ENCODE data around the gene CREB3L2. TPM values are rescaled to one million over a fixed set of nuclear protein-coding genes. Genes with fewer than 3 reads are reported as not detected.

The CREB3L2 gene
- total and polyA plus RNA-seq, 10 of the 15 experiments (the other 5 are each of a cell fraction or from before 2014, with no cell fraction given) = 6.4 to 67.1 (median 26.2) TPM

- peaks cover 28% of the 10 kb centered on the region for H3K79me2 ChIP-seq (ENCODE audit: control insufficient read depth, insufficient read depth, low read length)
- H3K27me3 ChIP-seq (replicated peaks in 1 of 2; ENCODE audit: control insufficient read depth in 2 of 2, insufficient read depth in 2 of 2, low read length in 1 of 2) = no peaks in the 10 kb centered on the region
- H3K36me3 ChIP-seq (ENCODE audit: control insufficient read depth in 2 of 2, insufficient read depth in 2 of 2, low read length in 1 of 2) = peaks cover 9 to 43% of the 10 kb centered on the region in 2 experiments
- FAIRE-seq (no peak), DNase-seq (ENCODE audit: low read depth, low spot score) (no peak), ATAC-seq (no peak)
- H4K20me1 ChIP-seq (ENCODE audit: control insufficient read depth, insufficient read depth) = peaks cover 2% of the 10 kb centered on the region; the same call in 1 of the 2 replicates
- no peak overlapping the region for H3K4me2 ChIP-seq (ENCODE audit: control insufficient read depth, insufficient read depth)
- H3K9ac ChIP-seq (ENCODE audit: control insufficient read depth, insufficient read depth, low read length) = no peak overlapping the region
- peaks cover 11% of the 10 kb centered on the region; the same call in 1 of the 2 replicates for H3K4me1 ChIP-seq (ENCODE audit: control insufficient read depth, insufficient read depth, low read length)
- no peak overlapping the region for H3K27ac ChIP-seq (ENCODE audit: control insufficient read depth, insufficient read depth)
- H3K4me3 ChIP-seq = no peak overlapping the region
- POLR2A ChIA-PET = interaction anchor here (0.6 kb wide), 2 partner anchors 48 to 126 kb away, joined by 3 to 4 read pairs; no protein-coding TSS in a partner anchor
- SMC1A ChIA-PET (ENCODE audit: uncharacterized antibody, unreplicated experiment) = interaction anchor here (0.6 kb wide), 1 partner anchor 31 kb away, joined by 3 read pairs; no protein-coding TSS in a partner anchor
- RAD21 ChIA-PET (ENCODE audit: unreplicated experiment) = interaction anchor here (1.6 to 2.2 kb wide), 2 partner anchors 11 to 72 kb away, joined by 5 read pairs; no protein-coding TSS in a partner anchor
- CTCF ChIA-PET = interaction anchor here (3.5 kb wide), 1 partner anchor 75 kb away, joined by 11 read pairs; the partner anchor contains the start of gene CREB3L2
- H2AFZ ChIP-seq (ENCODE audit: control insufficient read depth, low read depth, low read length) = no peak overlapping the region
- in situ Hi-C loops (cut with MboI) (no loop called here), intact Hi-C loops (cut with micrococcal nuclease; ENCODE audit: unreplicated experiment) (loop anchor here (5.0 kb wide), 1 partner anchor 1730 kb away; no protein-coding TSS in a partner anchor)
- BruUV-seq (replicated peaks) = no TSS peak
- H3K9me3 ChIP-seq (replicated peaks; ENCODE audit: control insufficient read depth, insufficient read depth, low read length) = no peaks in the 10 kb centered on the region; the same call in 2 of the 3 replicates
- no peak for TF ChIP-seq ZZZ3 (IDR thresholded peaks at IDR 0.05; ENCODE audit: control insufficient read depth, insufficient read length, low read depth)
- no peak for TF ChIP-seq POU2F2 (IDR thresholded peaks at IDR 0.05; ENCODE audit: borderline replicate concordance, low read depth, low read length)
- no peak for TF ChIP-seq PRDM15 (CRISPR knock-in tag; IDR thresholded peaks at IDR 0.05)
- TF ChIP-seq ZBTB11 (CRISPR knock-in tag; IDR thresholded peaks at IDR 0.05) = no peak
- TF ChIP-seq ZNF217 (IDR thresholded peaks at IDR 0.05) = no peak
- no peak for TF ChIP-seq PML (IDR thresholded peaks at IDR 0.05; ENCODE audit: low read length)
- no peak for TF ChIP-seq RCOR1 (conservative IDR thresholded peaks at IDR 0.05; ENCODE audit: low read depth, low read length)
- TF ChIP-seq TCF7 (IDR thresholded peaks at IDR 0.05; ENCODE audit: borderline replicate concordance) = no peak
- TF ChIP-seq ZNF274 (IDR thresholded peaks at IDR 0.05; ENCODE audit: insufficient read depth, insufficient read length) = no peak
- TF ChIP-seq ZNF207 (IDR thresholded peaks at IDR 0.05; ENCODE audit: borderline replicate concordance) = no peak
- TF ChIP-seq NBN (IDR thresholded peaks at IDR 0.05) = no peak
- no peak for TF ChIP-seq PBX3 (IDR thresholded peaks at IDR 0.05; ENCODE audit: insufficient replicate concordance, low read depth, low read length)
- TF ChIP-seq ASH2L (IDR thresholded peaks at IDR 0.05; ENCODE audit: borderline replicate concordance, low read depth) = no peak
- no peak for TF ChIP-seq E4F1 (IDR thresholded peaks at IDR 0.05; ENCODE audit: borderline replicate concordance, partially characterized antibody)
Observed at GRCh38 chr7:137927386-137927785, 74.5 kb downstream of the CREB3L2 start.

All from GM12878 (cell line).